ENCODE results near the gene ZNF562.
"Not testable (repeated sequence)": the region's sequence is repeated elsewhere in the genome, so short reads cannot be mapped to it uniquely, and the experiment has no call there.

ZNF562 gene

GRCh38 chr19:9672893-9673292 is 2.0 kb downstream of the ZNF562 start:
- no peak overlapping the region for H3K27ac Mint-ChIP-seq
- H3K4me1 Mint-ChIP-seq = no peaks in the 10 kb centered on the region
- no peak for TF ChIP-seq CTCF (IDR thresholded peaks at IDR 0.05; ENCODE audit: unreplicated experiment in 3 of 3)
- H3K36me3 Mint-ChIP-seq (ENCODE audit: low read depth) = peaks cover 79% of the 10 kb centered on the region
- no peaks in the 10 kb centered on the region for H3K27me3 Mint-ChIP-seq (ENCODE audit: low read depth)
- peaks cover 65% of the 10 kb centered on the region for H3K9me3 Mint-ChIP-seq
- H3K4me3 Mint-ChIP-seq = peak overlapping the region; percentile 7 to 59 (median 21)

- Mint-ChIP-seq H3K27me3 (ENCODE audit: low read depth) (peaks cover 3% of the 10 kb centered on the region), H3K27ac (no peak overlapping the region), H3K36me3 (ENCODE audit: low read depth) (peaks cover 89% of the 10 kb centered on the region), H3K4me3 (peak overlapping the region in 2 of 3 experiments; percentile 24 to 36), H3K4me1 (no peaks in the 10 kb centered on the region), H3K9me3 (peaks cover 74% of the 10 kb centered on the region)
- TF ChIP-seq CTCF (IDR thresholded peaks at IDR 0.05; ENCODE audit: unreplicated experiment in 3 of 3) = no peak
Measured at GRCh38 chr19:9671655-9672054, 3.2 kb downstream of the ZNF562 start.

GRCh38 chr19:9668544-9668943 is 6.4 kb downstream of the ZNF562 start:
- Mint-ChIP-seq H3K9me3 (peaks cover 68% of the 10 kb centered on the region), H3K4me1 (no peaks in the 10 kb centered on the region), H3K27ac (no peak overlapping the region), H3K27me3 (ENCODE audit: low read depth) (peaks cover 3% of the 10 kb centered on the region), H3K36me3 (ENCODE audit: low read depth) (peaks cover 89% of the 10 kb centered on the region), H3K4me3 (no peak overlapping the region)
- no peak for TF ChIP-seq CTCF (IDR thresholded peaks at IDR 0.05; ENCODE audit: unreplicated experiment in 3 of 3)

GRCh38 chr19:9667898-9668297 is 7.0 kb downstream of the ZNF562 start:
- peaks cover 88% of the 10 kb centered on the region for H3K36me3 Mint-ChIP-seq (ENCODE audit: low read depth)
- H3K27ac Mint-ChIP-seq = no peak overlapping the region
- H3K27me3 Mint-ChIP-seq (ENCODE audit: low read depth) = peaks cover 3% of the 10 kb centered on the region
- no peak for TF ChIP-seq CTCF (IDR thresholded peaks at IDR 0.05; ENCODE audit: unreplicated experiment in 3 of 3)
- H3K4me1 Mint-ChIP-seq = no peaks in the 10 kb centered on the region
- H3K9me3 Mint-ChIP-seq = peaks cover 68% of the 10 kb centered on the region
- H3K4me3 Mint-ChIP-seq = no peak overlapping the region

GRCh38 chr19:9658769-9659168 is 16.1 kb downstream of the ZNF562 start:
- H3K27ac Mint-ChIP-seq = no peak overlapping the region
- no peak for TF ChIP-seq CTCF (IDR thresholded peaks at IDR 0.05; ENCODE audit: unreplicated experiment in 3 of 3)
- H3K9me3 Mint-ChIP-seq = peaks cover 11% of the 10 kb centered on the region
- H3K4me3 Mint-ChIP-seq = no peak overlapping the region
- H3K4me1 Mint-ChIP-seq = no peaks in the 10 kb centered on the region
- no peaks in the 10 kb centered on the region for H3K27me3 Mint-ChIP-seq (ENCODE audit: low read depth)
- H3K36me3 Mint-ChIP-seq (ENCODE audit: low read depth) = peaks cover 65% of the 10 kb centered on the region

- peaks cover 94% of the 10 kb centered on the region for H3K36me3 Mint-ChIP-seq (ENCODE audit: low read depth)
Measured at GRCh38 chr19:9653066-9653555, 21.8 kb downstream of the ZNF562 start.

GRCh38 chr19:9651464-9651863 is 23.4 kb downstream of the ZNF562 start:
- H3K4me1 Mint-ChIP-seq; H3K27ac Mint-ChIP-seq; H3K27me3 Mint-ChIP-seq (ENCODE audit: low read depth); H3K4me3 Mint-ChIP-seq: not testable (repeated sequence)
- peaks cover 89% of the 10 kb centered on the region for H3K36me3 Mint-ChIP-seq (ENCODE audit: low read depth)
- peaks cover 39% of the 10 kb centered on the region for H3K9me3 Mint-ChIP-seq

More at GRCh38 chr19:9653066-9653555, 21.8 kb downstream of the ZNF562 start:
- H3K9me3 Mint-ChIP-seq = peaks cover 43% of the 10 kb centered on the region
- not testable (repeated sequence) for H3K27me3 Mint-ChIP-seq (ENCODE audit: low read depth); H3K4me3 Mint-ChIP-seq; H3K4me1 Mint-ChIP-seq; H3K27ac Mint-ChIP-seq

Measured in nephron (organoid).